Uterus (tissue), 4 donors: ENCODE data around the gene TRAPPC2L. TPM values are rescaled to one million over a fixed set of nuclear protein-coding genes. Genes with fewer than 3 reads are reported as not detected.

Source experiments
- DNase-seq, 2 donors: peaks; one replicate each; pipeline ENCODE4 v3.0.0-alpha.2; 2019 to 2020
- H3K27ac ChIP-seq, 2 donors: fragments of 200-600 bp; sonication (generic); 1 replicate in 1 of 2; 2 replicates in 1 of 2; pipeline ENCODE4 v1.5.1; 2016 to 2018
- H3K27me3 ChIP-seq, 2 donors: fragments of 200-600 bp; sonication (generic); one replicate each; pipeline ENCODE4 v1.5.1; 2018 to 2019; ENCODE audit warnings: control low read depth in 1 of 2
- H3K36me3 ChIP-seq, 2 donors: fragments of 200-600 bp; sonication (generic); one replicate each; pipeline ENCODE4 v1.5.1; 2019; ENCODE audit warnings: control low read depth in 1 of 2
- H3K4me1 ChIP-seq, 2 donors: fragments of 200-600 bp; sonication (generic); one replicate each; pipeline ENCODE4 v1.5.1; 2018 to 2019; ENCODE audit warnings: control low read depth in 1 of 2
- H3K4me3 ChIP-seq, 2 donors: fragments of 200-600 bp; sonication (generic); 1 replicate in 1 of 2; 2 replicates in 1 of 2; pipeline ENCODE4 v1.5.1; 2018 to 2019; ENCODE audit warnings: mild to moderate bottlenecking in 1 of 2
- H3K9me3 ChIP-seq, 2 donors: fragments of 200-600 bp; sonication (generic); one replicate each; pipeline ENCODE4 v1.5.1; 2019; ENCODE audit warnings: control low read depth in 1 of 2
- POLR2A ChIP-seq, 2 donors: fragments of 450-650 bp; IDR thresholded peaks; one replicate each; pipeline ENCODE4 v1.6.1; 2016; ENCODE audit warnings: antibody characterized with exemption in 2 of 2, mild to moderate bottlenecking in 1 of 2, moderate library complexity in 1 of 2
- intact Hi-C: fragments of 100-400 bp; cut with DNase I; formaldehyde crosslinking; loops from one replicate; pipeline ENCODE4 v1.15.1; 2023; ENCODE audit warnings: low total_unique reads
- total RNA-seq, 4 donors: library from RNA; depleted of rRNA in 3 of 4; stranded (reverse); fragments of >200 nt in 3 of 4; gene quantifications; one replicate each; pipeline versions ENCODE4 v1.1.0 to v1.2.4, GENCODE V29; 2014 to 2023
- TF ChIP-seq, protein P1 (sequence below), 4 experiments: fragments of 200-600 bp in 2 of 4; fragments of 450-650 bp in 2 of 4; sonication (generic) in 2 of 4; IDR thresholded peaks; one replicate each; pipeline ENCODE4 v1.5.1; 2016 to 2019; ENCODE audit warnings: antibody characterized with exemption in 4 of 4, mild to moderate bottlenecking in 2 of 4, moderate library complexity in 1 of 4
- donor health status: DM: yes; HTN: yes; CAD: no.

The TRAPPC2L gene
- total RNA-seq, 4 donors from 2014 or later: 21.5 to 680 (median 70.6) TPM

DNA sequence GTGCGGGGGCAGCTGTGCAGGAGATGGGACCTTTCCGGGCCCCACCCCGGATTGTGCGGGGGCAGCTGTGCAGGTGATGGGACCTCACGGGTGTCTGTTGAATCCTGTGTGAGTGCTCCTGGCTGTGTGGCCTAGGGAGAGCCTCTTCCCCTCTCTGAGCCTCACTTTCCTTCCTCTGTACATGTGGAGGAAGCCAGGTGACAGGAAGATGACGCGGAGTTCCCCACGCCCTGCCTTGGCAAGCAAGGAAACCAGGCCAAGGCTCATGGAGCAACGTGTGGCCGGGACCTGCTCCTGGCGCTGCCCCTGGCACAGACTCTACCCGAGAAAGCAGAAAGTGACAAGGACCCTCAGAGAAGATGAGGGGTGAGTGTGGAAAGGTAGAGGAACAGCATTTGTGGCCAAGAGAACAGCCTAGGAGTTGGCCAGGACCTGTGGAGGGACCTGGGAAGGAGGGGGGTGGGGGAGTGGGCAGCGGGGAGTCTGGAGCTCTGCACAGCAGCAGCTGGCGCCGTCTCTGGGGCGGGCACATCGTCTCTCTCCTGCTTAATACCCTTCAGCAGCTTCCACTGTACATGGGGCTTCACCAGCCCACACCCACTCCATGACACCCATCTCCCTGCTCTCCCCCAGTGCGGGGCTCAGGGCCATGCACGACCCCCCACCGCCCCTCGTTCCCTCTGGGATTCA is 47.9 kb downstream of the TRAPPC2L start:
- Histone ChIP-seq H3K4me3 (no peak overlapping the region), H3K9me3 (no peaks in the 10 kb centered on the region), H3K4me1 (no peaks in the 10 kb centered on the region), H3K36me3 (no peaks in the 10 kb centered on the region), H3K27me3 (no peaks in the 10 kb centered on the region), H3K27ac (no peak overlapping the region)
- no peak for TF ChIP-seq POLR2A (IDR thresholded peaks at IDR 0.05)
- TF ChIP-seq, protein P1, sequence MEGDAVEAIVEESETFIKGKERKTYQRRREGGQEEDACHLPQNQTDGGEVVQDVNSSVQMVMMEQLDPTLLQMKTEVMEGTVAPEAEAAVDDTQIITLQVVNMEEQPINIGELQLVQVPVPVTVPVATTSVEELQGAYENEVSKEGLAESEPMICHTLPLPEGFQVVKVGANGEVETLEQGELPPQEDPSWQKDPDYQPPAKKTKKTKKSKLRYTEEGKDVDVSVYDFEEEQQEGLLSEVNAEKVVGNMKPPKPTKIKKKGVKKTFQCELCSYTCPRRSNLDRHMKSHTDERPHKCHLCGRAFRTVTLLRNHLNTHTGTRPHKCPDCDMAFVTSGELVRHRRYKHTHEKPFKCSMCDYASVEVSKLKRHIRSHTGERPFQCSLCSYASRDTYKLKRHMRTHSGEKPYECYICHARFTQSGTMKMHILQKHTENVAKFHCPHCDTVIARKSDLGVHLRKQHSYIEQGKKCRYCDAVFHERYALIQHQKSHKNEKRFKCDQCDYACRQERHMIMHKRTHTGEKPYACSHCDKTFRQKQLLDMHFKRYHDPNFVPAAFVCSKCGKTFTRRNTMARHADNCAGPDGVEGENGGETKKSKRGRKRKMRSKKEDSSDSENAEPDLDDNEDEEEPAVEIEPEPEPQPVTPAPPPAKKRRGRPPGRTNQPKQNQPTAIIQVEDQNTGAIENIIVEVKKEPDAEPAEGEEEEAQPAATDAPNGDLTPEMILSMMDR (IDR thresholded peaks at IDR 0.05): no peak
- intact Hi-C loops: no loop called here
- no peak for DNase-seq

DNA sequence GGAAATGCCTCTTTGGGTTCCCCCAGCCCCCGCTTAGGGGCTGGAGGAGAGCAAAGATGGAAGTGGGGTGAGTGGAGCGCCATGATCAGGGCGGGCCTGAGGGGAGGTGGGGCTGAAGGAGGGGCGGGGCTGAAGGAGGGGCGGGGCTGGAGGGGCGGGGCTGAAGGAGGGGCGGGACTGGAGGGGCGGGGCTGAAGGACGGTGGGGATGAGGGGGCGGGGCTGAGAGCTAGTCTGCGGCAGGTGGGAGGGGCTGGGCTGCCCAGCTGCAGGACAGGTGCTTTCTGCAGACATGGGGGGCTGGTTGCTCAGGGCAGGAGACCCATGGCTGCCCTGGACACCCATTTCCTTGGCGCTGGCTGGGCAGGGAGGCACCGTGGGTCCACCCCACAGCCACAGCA is 48.6 kb downstream of the TRAPPC2L start:
- no peaks in the 10 kb centered on the region for H3K9me3 ChIP-seq
- H3K27ac ChIP-seq: no peak overlapping the region
- H3K4me1 ChIP-seq: no peaks in the 10 kb centered on the region
- H3K27me3 ChIP-seq: no peaks in the 10 kb centered on the region
- TF ChIP-seq POLR2A (IDR thresholded peaks at IDR 0.05): no peak
- TF ChIP-seq, protein P1 (IDR thresholded peaks at IDR 0.05): no peak
- intact Hi-C loops: no loop called here
- no peak for DNase-seq
- H3K36me3 ChIP-seq: no peaks in the 10 kb centered on the region
- no peak overlapping the region for H3K4me3 ChIP-seq

DNA sequence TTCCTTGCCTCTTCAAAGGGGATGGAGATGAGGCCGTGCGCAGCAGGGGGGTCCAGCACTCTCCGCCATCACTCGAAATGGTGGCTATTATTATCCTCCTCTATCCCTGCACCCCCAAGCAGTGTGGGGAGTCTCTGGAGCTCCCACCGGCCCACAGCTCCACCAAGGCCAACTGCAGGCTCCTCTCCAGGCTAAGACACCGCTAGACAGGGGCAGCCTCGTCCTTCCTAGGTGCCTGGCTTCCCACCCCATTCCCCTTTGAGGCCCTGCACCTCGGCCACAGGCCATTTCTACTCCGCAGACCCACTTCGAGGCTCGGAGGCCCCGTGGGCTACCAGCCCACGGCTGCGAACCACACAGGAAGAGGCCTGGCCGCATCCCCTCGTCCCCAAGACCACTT is 49.1 kb downstream of the TRAPPC2L start:
- H3K4me3 ChIP-seq: no peak overlapping the region
- H3K27me3 ChIP-seq: no peaks in the 10 kb centered on the region
- TF ChIP-seq, protein P1 (IDR thresholded peaks at IDR 0.05): no peak
- no peak for TF ChIP-seq POLR2A (IDR thresholded peaks at IDR 0.05)
- DNase-seq: no peak
- H3K27ac ChIP-seq: no peak overlapping the region
- intact Hi-C loops: no loop called here
- H3K36me3 ChIP-seq: no peaks in the 10 kb centered on the region
- H3K9me3 ChIP-seq: no peaks in the 10 kb centered on the region
- H3K4me1 ChIP-seq: no peaks in the 10 kb centered on the region

DNA sequence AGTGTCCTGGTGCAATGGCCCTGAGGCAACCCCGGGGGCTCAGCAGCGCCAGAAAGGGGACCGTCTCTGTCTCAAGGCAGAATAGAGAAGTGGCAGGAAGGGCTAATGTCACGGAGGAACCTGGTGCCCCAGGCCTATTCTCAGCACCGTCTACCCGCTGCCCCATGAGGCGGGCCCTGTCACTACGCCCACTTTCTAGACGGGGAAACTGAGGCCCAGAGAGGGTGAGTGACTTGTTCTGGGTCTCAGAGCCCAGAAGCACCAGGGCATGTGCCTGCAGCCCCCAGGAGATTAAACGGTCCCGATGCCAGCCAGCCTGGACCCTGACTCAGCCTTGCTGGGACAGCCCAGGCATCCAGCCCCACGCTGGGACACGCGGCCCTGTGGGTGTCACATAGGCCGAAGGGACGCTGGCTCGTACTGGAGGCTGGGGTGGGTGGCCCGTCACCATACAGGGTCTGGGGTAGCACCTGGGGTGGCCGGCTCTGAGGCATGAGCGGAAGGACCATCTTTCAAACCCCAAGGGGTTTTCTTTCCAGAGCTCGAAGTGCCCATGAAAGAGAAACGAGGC is 49.7 kb downstream of the TRAPPC2L start:
- no peaks in the 10 kb centered on the region for H3K36me3 ChIP-seq
- no peak for DNase-seq
- TF ChIP-seq, protein P1 (IDR thresholded peaks at IDR 0.05): no peak
- no peak for TF ChIP-seq POLR2A (IDR thresholded peaks at IDR 0.05)
- H3K4me3 ChIP-seq: no peak overlapping the region
- H3K27me3 ChIP-seq: no peaks in the 10 kb centered on the region
- no peak overlapping the region for H3K27ac ChIP-seq
- intact Hi-C loops: no loop called here
- no peaks in the 10 kb centered on the region for H3K9me3 ChIP-seq
- H3K4me1 ChIP-seq: no peaks in the 10 kb centered on the region

DNA sequence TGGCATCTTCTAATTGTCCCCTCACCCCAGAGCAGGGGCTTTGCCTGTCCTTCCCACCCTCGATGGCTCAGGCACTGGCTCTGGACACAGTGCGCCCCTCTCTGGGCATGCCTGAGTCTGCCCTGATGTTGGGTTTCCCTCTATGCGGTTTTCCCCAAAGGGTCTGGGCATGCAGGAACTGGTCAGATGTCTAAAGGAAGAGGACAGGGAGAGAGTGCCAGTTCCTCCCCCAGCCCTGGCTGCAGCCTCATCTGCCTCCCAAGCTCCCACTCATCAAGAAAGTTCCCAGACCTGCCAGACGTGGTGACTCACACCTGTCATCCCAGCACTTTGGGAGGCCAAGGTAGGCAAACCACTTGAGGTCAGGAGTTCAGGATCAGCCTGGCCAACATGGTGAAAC is 50.8 kb downstream of the TRAPPC2L start:
- no peak for TF ChIP-seq POLR2A (IDR thresholded peaks at IDR 0.05)
- TF ChIP-seq, protein P1 (IDR thresholded peaks at IDR 0.05): no peak
- Histone ChIP-seq H3K4me3 (no peak overlapping the region), H3K4me1 (no peaks in the 10 kb centered on the region), H3K36me3 (no peaks in the 10 kb centered on the region), H3K9me3 (no peaks in the 10 kb centered on the region), H3K27ac (no peak overlapping the region), H3K27me3 (no peaks in the 10 kb centered on the region)
- DNase-seq: no peak
- intact Hi-C loops: no loop called here
